Ovary (tissue), 3 donors: ENCODE results near the gene LDLRAD4.

Experiments
- CTCF ChIP-seq, 3 donors: fragments of 450-650 bp in 2 of 3; fragments of 200-600 bp in 1 of 3; IDR thresholded peaks; one replicate each; pipeline versions ENCODE4 v1.5.1 to v1.8.0; 2016 to 2022; ENCODE audit warnings: antibody characterized with exemption in 3 of 3, mild to moderate bottlenecking in 1 of 3
- EP300 ChIP-seq: sonication (generic); formaldehyde crosslinking; IDR thresholded peaks from one replicate; pipeline ENCODE4 v1.6.1; 2017; ENCODE audit warnings: antibody characterized with exemption
- POLR2A ChIP-seq: fragments of 450-650 bp; IDR thresholded peaks from one replicate; pipeline ENCODE4 v1.6.1; 2017; ENCODE audit warnings: antibody characterized with exemption, mild to moderate bottlenecking, moderate library complexity
- donor health status: DM: no; HTN: no; CAD: no.

GRCh38 chr18:13444430-13445240 is 226.1 kb downstream of the LDLRAD4 start:
- no peak for TF ChIP-seq POLR2A
- TF ChIP-seq CTCF (IDR thresholded peaks at IDR 0.05) = no peak
- TF ChIP-seq EP300 = no peak
